GM15510 (cell line): ENCODE results near the gene NGF.

Experiments
- POLR2A ChIP-seq: IDR thresholded peaks from 3 replicates; pipeline ENCODE4 v1.6.1; 2011; ENCODE audit warnings: borderline replicate concordance; ENCODE audit not compliant: insufficient read length; ENCODE audit errors: extremely low read depth

NGF gene

GRCh38 chr1:115341948-115342347 is 3.9 kb upstream of the NGF start:
- TF ChIP-seq POLR2A, result no peak

- no peak for TF ChIP-seq POLR2A
These were observed 2.8 kb upstream of the NGF start for GRCh38 chr1:115340879-115341278.

GRCh38 chr1:115338457-115338820 is 390 bp upstream of the NGF start:
- no peak for TF ChIP-seq POLR2A

DNA sequence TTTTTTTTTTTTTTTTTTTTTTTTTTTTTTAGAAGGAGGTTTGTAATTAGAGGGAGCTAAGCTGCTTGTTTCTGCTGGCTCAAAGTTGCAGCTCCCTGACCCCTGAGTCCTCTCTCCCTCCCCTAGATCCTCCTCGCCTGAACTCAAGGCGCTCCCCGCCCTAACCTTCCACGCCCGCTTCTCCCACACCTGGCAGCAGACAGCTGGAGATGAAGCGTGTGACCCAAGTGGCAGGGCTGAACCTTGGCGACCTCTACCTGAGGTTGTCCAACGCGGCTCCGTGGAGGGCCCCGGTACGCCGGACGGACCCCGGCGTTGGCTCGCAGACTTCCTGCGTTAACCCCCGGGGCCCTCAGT is 795 bp downstream of the NGF start:
- TF ChIP-seq POLR2A, result no peak

GRCh38 chr1:115336741-115337140 is 1.3 kb downstream of the NGF start:
- no peak for TF ChIP-seq POLR2A

- no peak for TF ChIP-seq POLR2A
These were observed 5.0 kb downstream of the NGF start for GRCh38 chr1:115332813-115333608.

- TF ChIP-seq POLR2A, result no peak
These were observed 6.3 kb downstream of the NGF start for GRCh38 chr1:115331558-115332331.

DNA sequence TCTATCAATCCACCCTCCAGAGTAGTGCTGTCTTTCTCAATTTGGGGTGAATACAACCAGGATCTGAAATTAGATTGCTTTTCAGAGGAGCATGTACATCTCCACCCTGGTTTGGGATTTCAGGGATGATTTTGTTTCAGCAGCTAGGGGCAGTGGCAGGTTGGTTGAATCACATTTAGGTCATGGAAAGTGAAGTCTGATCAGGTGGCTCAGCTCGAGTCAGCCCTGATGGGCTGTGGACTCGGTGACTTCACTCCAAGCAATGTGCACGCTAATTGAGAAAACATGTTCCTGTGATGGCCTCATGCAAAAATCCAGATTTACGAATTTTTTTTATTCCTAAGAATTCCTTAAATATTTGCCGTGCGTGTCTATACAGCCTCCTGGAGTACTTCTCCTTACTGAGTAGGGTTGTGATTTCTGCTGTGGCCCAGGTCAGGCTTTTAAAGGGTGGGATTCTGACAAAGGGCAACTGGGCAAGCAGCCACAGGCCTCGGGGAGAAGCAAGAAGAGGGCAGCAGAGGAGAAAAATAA is 7.5 kb downstream of the NGF start:
- no peak for TF ChIP-seq POLR2A

- no peak for TF ChIP-seq POLR2A
These were observed 8.1 kb downstream of the NGF start for GRCh38 chr1:115329965-115330364.

DNA sequence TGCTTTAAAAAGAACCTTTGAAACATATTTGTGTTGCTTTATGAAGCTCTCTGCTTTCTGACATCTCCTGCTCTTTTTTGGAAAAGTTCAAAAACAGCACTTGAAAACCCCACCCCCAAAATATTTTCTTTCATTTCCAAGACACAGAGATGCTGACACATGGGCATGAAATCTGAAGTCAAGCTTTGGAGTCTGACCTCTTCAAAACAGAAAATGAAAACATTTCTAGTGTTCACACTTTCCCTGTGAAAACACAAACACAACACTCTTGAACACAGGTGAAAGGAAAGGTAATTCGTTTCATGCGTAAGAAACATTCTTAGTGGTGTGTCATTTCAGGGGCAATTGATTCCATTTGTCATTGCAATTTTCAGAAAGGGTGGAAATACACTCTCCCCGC is 10.8 kb downstream of the NGF start:
- TF ChIP-seq POLR2A, result no peak

DNA sequence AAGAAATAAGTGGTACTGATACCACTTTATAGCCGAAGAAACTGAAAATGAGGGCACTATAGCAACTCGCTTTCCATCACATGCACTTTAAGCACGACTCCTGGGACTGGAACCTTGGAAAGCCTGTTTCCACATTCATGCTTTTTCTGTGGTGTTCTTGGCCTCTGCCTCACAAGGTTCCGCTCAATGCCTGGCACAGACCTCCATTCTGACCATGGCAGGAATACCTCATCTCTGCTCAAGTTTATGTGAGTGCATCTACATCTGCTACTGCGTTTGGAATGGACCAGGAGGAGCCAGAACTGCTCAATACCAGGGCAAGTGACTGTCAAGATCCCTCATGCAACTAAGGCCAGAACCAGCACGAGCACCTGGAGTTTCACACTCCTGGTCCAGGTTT is 11.6 kb downstream of the NGF start:
- TF ChIP-seq POLR2A, result no peak

DNA sequence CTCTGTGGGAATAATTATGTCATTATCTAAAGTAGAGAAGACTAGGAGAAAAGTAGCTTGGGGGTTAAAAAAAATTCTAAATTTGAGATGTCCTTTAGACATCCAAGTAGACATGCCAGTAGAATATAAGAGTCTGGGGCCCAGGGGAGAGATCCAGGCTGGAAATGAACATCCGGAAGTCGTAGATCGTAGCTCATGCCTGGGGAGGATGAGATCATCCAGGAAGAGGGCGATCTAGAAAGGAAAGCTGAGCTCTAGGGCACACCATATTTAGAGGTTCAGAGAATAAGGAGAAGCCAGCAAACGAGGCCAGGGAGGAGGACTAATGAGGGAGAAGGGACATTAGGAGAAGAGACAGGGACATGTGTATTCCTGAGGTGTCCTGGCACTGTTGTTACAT is 12.2 kb downstream of the NGF start:
- TF ChIP-seq POLR2A, result no peak

DNA sequence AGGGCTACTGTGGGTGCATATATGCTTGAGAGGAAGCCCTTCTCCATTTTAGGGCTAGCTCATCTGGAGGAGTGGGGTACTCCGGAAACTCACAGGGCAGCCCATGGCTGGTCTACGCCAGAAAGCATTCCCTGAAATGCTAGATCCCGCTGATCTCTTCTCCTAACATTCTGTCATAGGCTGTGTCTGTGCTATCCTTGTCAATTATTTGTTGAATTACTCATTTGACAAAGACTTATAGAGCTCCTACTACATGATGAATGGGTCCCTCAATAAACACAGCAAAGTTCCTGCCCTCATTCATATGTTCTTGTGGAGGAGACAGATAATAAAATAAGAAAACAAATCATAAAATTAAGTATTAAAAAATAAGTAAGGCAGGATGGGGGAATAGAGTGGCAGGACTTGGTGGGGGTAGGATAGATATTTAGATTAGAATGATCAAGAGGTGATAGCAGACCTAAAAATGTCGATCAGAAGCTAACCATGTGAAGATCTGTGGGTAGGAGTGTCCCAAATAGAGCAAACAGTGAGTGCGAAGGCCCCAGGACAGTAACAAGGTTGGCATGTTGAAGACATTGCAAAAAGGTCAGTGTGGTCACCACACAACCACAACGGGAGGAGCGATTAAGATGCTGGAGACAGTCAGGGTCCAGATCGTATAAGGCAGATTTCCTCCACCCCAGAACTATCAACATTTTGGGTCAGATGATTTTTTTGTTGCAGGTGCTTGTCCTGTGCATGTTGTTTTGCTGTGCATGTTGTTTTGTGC is 13.2 kb downstream of the NGF start:
- no peak for TF ChIP-seq POLR2A

- no peak for TF ChIP-seq POLR2A
These were observed 14.6 kb downstream of the NGF start for GRCh38 chr1:115323366-115324004.

GRCh38 chr1:115322631-115323030 is 15.4 kb downstream of the NGF start:
- TF ChIP-seq POLR2A, result no peak
